ENCODE data around the gene SKIDA1.

Gene SKIDA1

GRCh38 chr10:21482821-21483220 lies 42.7 kb downstream of the SKIDA1 start:
- no peak for DNase-seq (ENCODE audit: low read depth)

GRCh38 chr10:21481407-21481806 lies 44.1 kb downstream of the SKIDA1 start:
- no peak for DNase-seq (ENCODE audit: low read depth)

DNA sequence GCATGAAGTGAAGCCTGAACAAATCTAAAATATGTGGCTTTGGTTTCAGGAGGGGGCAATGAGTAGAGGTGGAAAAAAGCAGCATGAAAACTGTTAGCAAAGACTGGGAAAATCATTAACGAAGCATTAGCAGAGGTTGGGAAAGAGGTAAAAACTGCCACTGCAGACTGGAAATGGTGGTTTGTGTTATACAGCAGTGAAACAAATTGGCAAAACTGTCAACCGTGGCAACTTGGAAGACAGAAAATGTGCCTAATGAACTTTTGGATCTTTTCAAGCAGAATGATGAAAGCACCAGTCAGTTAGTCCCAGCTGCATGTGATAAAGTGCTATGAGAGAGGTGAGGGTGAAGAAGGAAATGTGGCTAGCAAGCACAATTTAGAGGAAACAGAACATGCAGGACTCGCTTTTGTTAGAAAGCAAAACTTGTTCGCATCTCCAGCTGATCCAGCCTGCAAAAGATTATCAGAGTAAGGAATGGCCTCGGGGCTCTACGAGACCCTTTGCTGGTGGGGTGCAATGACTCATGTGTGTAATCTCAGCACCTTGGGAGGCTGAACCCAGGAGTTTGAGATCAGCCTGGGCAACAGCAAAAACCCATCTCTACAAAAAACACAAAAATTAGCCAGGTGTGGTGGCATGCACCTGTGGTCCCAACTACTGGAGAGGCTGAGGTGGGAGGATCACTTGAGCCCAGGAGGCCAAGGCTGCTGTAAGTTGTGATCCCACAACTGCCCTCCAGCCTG lies 45.7 kb downstream of the SKIDA1 start:
- DNase-seq (ENCODE audit: low read depth) = no peak

DNA sequence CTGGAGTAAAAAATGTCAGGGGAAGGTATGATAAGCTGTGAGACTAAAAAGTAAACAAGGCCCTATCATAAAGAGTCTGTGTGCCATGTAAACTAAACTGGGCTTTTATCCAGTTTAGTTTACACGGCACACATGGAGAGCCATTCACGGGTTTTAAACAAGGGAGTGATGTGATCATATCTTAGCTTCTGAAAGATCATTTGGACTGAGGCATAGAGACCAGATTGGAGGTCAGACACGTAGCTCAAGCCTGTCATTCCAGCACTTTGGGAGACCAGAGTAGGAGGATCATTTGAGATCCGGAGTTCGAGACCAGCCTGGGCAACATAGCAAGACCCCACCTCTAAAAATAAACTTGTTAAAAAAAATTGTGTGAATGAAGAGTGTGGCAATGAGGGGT lies 50.1 kb downstream of the SKIDA1 start:
- no peak for DNase-seq (ENCODE audit: low read depth)

DNA sequence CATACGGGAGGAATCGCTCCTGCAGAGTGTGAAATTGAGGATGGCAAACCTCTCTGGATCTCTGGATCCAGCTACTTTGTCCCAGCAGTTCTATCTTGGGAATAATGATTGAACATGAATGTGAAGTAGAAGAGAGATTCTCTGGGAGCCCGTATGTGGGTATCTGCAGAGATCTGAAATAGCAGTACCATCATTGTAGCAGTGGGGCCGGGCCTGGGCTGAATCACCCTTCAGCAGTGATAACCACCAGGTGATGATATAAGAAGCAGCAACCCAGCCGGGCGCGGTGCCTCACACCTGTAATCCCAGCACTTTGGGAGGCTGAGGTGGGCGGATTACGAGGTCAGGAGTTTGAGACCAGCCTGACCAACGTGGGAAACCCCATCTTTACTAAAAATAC lies 51.9 kb downstream of the SKIDA1 start:
- no peak for DNase-seq (ENCODE audit: low read depth)

DNA sequence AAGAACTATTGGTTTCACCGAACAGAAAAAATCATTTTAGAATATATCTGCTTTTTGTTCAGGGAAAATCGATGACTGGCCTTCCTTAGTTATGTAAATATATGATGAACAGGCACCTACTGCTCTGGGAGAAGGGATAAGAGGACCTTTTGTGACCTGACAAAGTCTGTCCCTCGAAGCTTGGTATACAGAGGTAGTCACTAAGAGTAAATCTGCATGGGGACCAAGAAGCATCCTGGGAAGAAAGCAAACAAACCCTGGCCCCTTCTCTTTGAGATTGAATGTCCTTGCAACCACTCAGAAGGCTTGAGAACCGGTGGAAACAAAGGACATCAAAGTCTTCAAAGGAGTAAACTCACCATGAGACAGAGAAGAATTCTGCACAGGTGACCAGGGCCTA lies 52.3 kb downstream of the SKIDA1 start:
- DNase-seq (ENCODE audit: low read depth) = no peak

GRCh38 chr10:21468086-21468485 lies 57.4 kb downstream of the SKIDA1 start:
- DNase-seq (ENCODE audit: low read depth) = no peak

GRCh38 chr10:21467633-21468032 lies 57.8 kb downstream of the SKIDA1 start:
- DNase-seq (ENCODE audit: low read depth) = no peak

DNA sequence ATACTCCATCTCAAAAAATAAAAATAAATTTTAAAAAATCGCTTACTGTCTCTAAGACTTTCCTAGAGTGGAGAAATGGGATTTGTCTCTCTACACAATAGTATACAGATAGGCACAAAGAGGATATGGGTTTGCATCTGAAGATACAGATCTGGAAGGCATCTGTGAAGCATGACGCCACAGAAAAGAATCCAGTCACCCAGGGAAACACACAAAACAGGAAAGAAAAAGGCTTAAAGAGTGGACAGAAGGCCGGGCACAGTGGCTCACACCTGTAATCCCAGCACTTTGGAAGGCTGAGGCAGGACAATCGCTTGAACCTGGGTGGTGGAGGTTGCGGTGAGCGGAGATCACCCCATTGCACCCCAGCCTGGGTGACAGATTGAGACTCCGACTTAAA lies 61.3 kb downstream of the SKIDA1 start:
- DNase-seq (ENCODE audit: low read depth) = no peak

All from activated T-helper 9 cell treated with anti-CD3 and anti-CD28 coated beads, Interleukin-2, amount 50 U/mL, for 16 hours (primary cell).